Lower lobe of right lung (tissue), 2 donors: ENCODE measurements around the gene CXorf66. TPM values are rescaled to one million over a fixed set of nuclear protein-coding genes. Genes with fewer than 3 reads are reported as not detected.
"Not testable (repeated sequence)": the region's sequence is repeated elsewhere in the genome, so short reads cannot be mapped to it uniquely, and the experiment has no call there.

Experiments used
- ATAC-seq, 2 donors: fragments of 200-7000 bp; cut with Tn5 transposase; one replicate each; pipeline ENCODE4 v1.9.1; 2020 to 2022; ENCODE audit warnings: mild to moderate bottlenecking in 2 of 2, moderate library complexity in 2 of 2
- DNase-seq: peaks from one replicate; pipeline ENCODE4 v3.0.0-alpha.2; 2020
- H3K27ac ChIP-seq: fragments of 200-600 bp; one replicate; pipeline ENCODE4 v1.8.0; 2022
- H3K27me3 ChIP-seq: fragments of 200-600 bp; one replicate; pipeline ENCODE4 v1.8.0; 2022; ENCODE audit warnings: low read depth
- H3K36me3 ChIP-seq: fragments of 200-600 bp; one replicate; pipeline ENCODE4 v1.8.0; 2022; ENCODE audit warnings: mild to moderate bottlenecking
- H3K4me1 ChIP-seq: fragments of 200-600 bp; one replicate; pipeline ENCODE4 v1.8.0; 2022
- H3K4me3 ChIP-seq: fragments of 200-600 bp; one replicate; pipeline ENCODE4 v1.8.0; 2022; ENCODE audit warnings: mild to moderate bottlenecking
- H3K9me3 ChIP-seq: fragments of 200-600 bp; one replicate; pipeline ENCODE4 v1.8.0; 2022
- CTCF ChIP-seq: fragments of 200-600 bp; IDR thresholded peaks from one replicate; pipeline ENCODE4 v1.8.0; 2022; ENCODE audit warnings: antibody characterized with exemption, mild to moderate bottlenecking
- intact Hi-C: fragments of 100-400 bp; cut with DNase I; formaldehyde crosslinking; loops from one replicate; pipeline ENCODE4 v1.11.0; 2022
- total RNA-seq: library from RNA; stranded (reverse); fragmentation: NEBNext Ultra II Directional; extraction: Animal tissue kit (Norgen Biotek cat#: 25700); gene quantifications from one replicate; pipeline ENCODE4 v1.2.1, GENCODE V29; 2021
- donor health status: DM: no; HTN: yes; CAD: no; lungs with severe emphysema.

The CXorf66 gene
- total RNA-seq, 1 donor from 2014 or later: not detected

DNA sequence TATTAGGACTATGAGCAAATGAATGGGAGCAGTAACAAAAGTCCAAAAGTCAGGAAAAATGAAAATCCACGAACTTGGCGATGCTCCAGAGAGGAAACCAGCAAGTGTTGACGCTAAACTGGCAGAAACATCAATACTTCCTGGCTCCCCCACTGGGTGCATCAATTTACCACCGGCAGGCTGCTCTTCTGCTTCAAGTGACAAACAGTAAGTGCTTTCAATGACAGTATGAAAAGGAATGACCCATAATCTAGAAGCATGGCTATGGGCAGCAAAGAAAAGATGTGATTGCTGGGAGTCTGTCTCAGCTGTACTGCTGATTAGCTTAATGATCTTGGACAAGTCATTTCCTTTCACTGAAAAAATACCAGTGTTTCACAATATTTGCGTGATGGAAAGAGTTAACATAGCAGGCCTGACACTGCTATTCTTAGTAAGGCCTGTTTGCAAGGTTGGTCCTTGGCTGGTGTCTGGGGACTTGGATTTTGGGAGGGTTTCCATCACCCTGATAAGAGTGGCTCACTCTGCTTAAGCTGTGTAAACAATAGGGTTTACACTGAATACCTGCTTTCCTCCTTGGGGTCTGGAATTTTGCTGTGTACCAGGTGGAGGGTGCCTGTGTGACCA is 41.1 kb downstream of the CXorf66 start:
- TF ChIP-seq CTCF: no peak
- H3K4me1 ChIP-seq: no peaks in the 10 kb centered on the region
- intact Hi-C loops: no loop called here
- H3K27ac ChIP-seq: no peak overlapping the region
- no peaks in the 10 kb centered on the region for H3K27me3 ChIP-seq
- no peaks in the 10 kb centered on the region for H3K9me3 ChIP-seq
- no peak for DNase-seq
- H3K4me3 ChIP-seq: no peak overlapping the region
- no peak for ATAC-seq
- no peaks in the 10 kb centered on the region for H3K36me3 ChIP-seq

DNA sequence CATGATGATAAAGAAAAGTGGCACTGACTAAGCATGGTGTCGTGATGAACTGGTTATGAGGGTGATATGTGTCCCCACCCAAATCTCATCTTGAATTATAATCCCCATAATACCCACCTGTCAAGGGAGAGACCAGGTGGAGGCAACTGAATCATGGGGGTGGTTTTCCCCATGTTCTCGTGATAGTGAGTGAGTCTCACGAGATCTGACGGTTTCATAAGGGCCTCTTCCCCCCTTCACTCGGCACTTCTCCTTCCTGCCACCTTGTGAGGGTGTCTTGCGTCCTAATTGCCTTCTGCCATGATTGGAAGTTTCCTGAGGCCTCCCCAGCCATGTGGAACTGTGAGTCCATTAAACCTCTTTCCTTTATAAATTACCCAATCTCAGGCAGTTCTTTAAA is 44.2 kb downstream of the CXorf66 start:
- H3K4me3 ChIP-seq, H3K27ac ChIP-seq, H3K36me3 ChIP-seq, H3K9me3 ChIP-seq, H3K4me1 ChIP-seq, intact Hi-C loops, ATAC-seq, DNase-seq, H3K27me3 ChIP-seq: not testable (repeated sequence)

DNA sequence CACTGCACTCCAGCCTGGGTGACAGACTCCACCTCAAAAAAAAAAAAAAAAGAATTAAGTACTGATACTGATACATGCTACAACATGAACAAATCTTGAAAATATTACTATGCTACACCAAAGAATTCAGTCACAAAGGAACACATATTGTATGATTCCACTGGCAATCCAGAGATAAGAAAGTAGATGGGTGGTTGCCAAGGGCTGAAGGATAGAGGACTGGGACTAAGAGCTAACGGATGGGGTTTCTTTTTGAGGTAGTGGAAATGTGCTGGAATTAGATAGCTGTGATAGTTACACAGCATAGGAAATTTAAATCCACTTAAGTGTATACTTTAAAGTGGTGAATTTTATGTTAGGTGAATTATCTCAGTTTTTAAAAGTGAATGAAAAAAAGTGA is 45.0 kb downstream of the CXorf66 start:
- Histone ChIP-seq H3K9me3 (no peaks in the 10 kb centered on the region), H3K4me1 (no peaks in the 10 kb centered on the region), H3K27me3 (no peaks in the 10 kb centered on the region), H3K27ac (no peak overlapping the region), H3K4me3 (no peak overlapping the region), H3K36me3 (no peaks in the 10 kb centered on the region)
- no peak for TF ChIP-seq CTCF
- intact Hi-C loops: no loop called here
- ATAC-seq (no peak), DNase-seq (no peak)

GRCh38 chrX:139914421-139914820 is 50.9 kb downstream of the CXorf66 start:
- intact Hi-C loops: no loop called here
- H3K9me3 ChIP-seq: no peaks in the 10 kb centered on the region
- TF ChIP-seq CTCF: no peak
- ATAC-seq: no peak
- no peaks in the 10 kb centered on the region for H3K27me3 ChIP-seq
- H3K27ac ChIP-seq: no peak overlapping the region
- H3K4me3 ChIP-seq: no peak overlapping the region
- no peaks in the 10 kb centered on the region for H3K4me1 ChIP-seq
- DNase-seq: no peak
- no peaks in the 10 kb centered on the region for H3K36me3 ChIP-seq

DNA sequence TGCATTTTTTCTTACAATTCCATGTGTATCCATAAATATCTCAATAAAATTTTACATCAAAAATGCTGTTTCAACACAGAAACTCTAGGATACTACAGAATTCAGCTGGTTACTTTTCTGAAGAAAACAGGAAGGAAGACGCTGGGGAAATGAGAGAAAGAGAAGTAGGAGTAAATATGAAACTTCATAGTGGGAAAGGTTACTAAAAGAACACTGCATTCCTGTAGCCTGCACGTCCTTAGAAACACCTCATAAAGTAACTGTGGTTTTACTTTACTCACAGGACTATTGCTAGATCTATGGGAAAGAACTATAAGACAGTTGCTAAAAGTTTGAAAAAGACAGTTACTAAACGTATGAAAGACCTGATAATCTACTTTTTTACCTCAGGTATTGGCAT is 55.6 kb downstream of the CXorf66 start:
- DNase-seq (no peak), ATAC-seq (no peak)
- no peak for TF ChIP-seq CTCF
- Histone ChIP-seq H3K27me3 (no peaks in the 10 kb centered on the region), H3K27ac (no peak overlapping the region), H3K4me3 (no peak overlapping the region), H3K4me1 (no peaks in the 10 kb centered on the region), H3K36me3 (no peaks in the 10 kb centered on the region), H3K9me3 (no peaks in the 10 kb centered on the region)
- intact Hi-C loops: no loop called here

- Histone ChIP-seq H3K36me3 (no peaks in the 10 kb centered on the region), H3K9me3 (no peaks in the 10 kb centered on the region), H3K4me1 (no peaks in the 10 kb centered on the region), H3K4me3 (no peak overlapping the region), H3K27me3 (no peaks in the 10 kb centered on the region), H3K27ac (no peak overlapping the region)
- intact Hi-C loops: no loop called here
- TF ChIP-seq CTCF: no peak
- no peak for DNase-seq
- no peak for ATAC-seq
Measured at GRCh38 chrX:139907078-139907477, 58.2 kb downstream of the CXorf66 start.
